Tibial artery (tissue), 4 donors: ENCODE data around the gene PLIN4.

Source experiments
- DNase-seq, 2 donors: peaks; one replicate each; pipeline ENCODE4 v3.0.0-alpha.2; 2019
- H3K27ac ChIP-seq, 2 donors: fragments of 200-600 bp; sonication (generic) in 1 of 2; 1 replicate in 1 of 2; 2 replicates in 1 of 2; pipeline ENCODE4 v1.5.1; 2018 to 2019; ENCODE audit warnings: mild to moderate bottlenecking in 1 of 2
- H3K27me3 ChIP-seq, 2 donors: fragments of 200-600 bp; sonication (generic) in 1 of 2; one replicate each; pipeline versions ENCODE4 v1.5.1 to v1.6.0; 2016 to 2019
- H3K36me3 ChIP-seq, 3 donors: fragments of 200-600 bp; sonication (generic) in 2 of 3; one replicate each; pipeline ENCODE4 v1.5.1; 2016 to 2019; ENCODE audit warnings: mild to moderate bottlenecking in 2 of 3
- H3K4me1 ChIP-seq, 4 donors: fragments of 200-600 bp; sonication (generic) in 2 of 4; 1 replicate in 3 of 4; 2 replicates in 1 of 4; pipeline ENCODE4 v1.5.1; 2016 to 2019
- H3K4me3 ChIP-seq, 2 donors: fragments of 200-600 bp; sonication (generic) in 1 of 2; 1 replicate in 1 of 2; 2 replicates in 1 of 2; pipeline ENCODE4 v1.5.1; 2018 to 2019; ENCODE audit warnings: mild to moderate bottlenecking in 2 of 2
- H3K9me3 ChIP-seq, 3 donors: fragments of 200-600 bp; sonication (generic) in 1 of 3; one replicate each; pipeline ENCODE4 v1.5.1; 2016 to 2019
- intact Hi-C: fragments of 100-400 bp; cut with DNase I; formaldehyde crosslinking; loops from one replicate; pipeline ENCODE4 v1.15.0; 2023; ENCODE audit warnings: low total_unique reads
- TF ChIP-seq, protein P1 (sequence below), 2 experiments: fragments of 200-600 bp in 1 of 2; fragments of 450-650 bp in 1 of 2; IDR thresholded peaks; one replicate each; pipeline ENCODE4 v1.5.1; 2017 to 2019; ENCODE audit warnings: antibody characterized with exemption in 2 of 2, mild to moderate bottlenecking in 1 of 2, moderate library complexity in 1 of 2

PLIN4 gene

DNA sequence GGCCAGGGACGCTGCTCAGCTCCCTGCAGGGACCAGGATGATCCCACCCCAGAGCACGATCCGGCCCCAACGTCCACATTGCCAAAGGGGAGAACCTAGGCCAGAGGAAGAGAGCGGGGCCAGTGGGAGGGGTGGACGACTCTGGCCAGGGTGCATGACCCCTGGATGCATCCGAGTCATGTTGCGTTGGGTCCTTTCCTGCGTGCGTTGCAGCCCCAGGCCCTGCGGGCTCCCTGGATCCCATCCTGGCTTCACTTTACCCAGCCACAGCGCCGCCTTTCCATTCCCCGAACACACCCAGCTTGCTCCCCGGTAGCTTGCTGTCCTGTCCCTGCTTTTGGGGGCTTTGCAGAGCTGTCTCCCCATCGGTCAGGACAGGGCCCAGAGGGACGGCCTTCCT is 10.5 kb downstream of the PLIN4 start:
- TF ChIP-seq, protein P1, sequence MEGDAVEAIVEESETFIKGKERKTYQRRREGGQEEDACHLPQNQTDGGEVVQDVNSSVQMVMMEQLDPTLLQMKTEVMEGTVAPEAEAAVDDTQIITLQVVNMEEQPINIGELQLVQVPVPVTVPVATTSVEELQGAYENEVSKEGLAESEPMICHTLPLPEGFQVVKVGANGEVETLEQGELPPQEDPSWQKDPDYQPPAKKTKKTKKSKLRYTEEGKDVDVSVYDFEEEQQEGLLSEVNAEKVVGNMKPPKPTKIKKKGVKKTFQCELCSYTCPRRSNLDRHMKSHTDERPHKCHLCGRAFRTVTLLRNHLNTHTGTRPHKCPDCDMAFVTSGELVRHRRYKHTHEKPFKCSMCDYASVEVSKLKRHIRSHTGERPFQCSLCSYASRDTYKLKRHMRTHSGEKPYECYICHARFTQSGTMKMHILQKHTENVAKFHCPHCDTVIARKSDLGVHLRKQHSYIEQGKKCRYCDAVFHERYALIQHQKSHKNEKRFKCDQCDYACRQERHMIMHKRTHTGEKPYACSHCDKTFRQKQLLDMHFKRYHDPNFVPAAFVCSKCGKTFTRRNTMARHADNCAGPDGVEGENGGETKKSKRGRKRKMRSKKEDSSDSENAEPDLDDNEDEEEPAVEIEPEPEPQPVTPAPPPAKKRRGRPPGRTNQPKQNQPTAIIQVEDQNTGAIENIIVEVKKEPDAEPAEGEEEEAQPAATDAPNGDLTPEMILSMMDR (IDR thresholded peaks at IDR 0.05): no peak
- Histone ChIP-seq H3K36me3 (peaks cover 0 to 33% (median 20%) of the 10 kb centered on the region in 3 donors), H3K27me3 (no peaks in the 10 kb centered on the region), H3K4me3 (no peak overlapping the region), H3K9me3 (no peaks in the 10 kb centered on the region), H3K27ac (no peak overlapping the region), H3K4me1 (no peaks in the 10 kb centered on the region)
- intact Hi-C loops: no loop called here
- no peak for DNase-seq

DNA sequence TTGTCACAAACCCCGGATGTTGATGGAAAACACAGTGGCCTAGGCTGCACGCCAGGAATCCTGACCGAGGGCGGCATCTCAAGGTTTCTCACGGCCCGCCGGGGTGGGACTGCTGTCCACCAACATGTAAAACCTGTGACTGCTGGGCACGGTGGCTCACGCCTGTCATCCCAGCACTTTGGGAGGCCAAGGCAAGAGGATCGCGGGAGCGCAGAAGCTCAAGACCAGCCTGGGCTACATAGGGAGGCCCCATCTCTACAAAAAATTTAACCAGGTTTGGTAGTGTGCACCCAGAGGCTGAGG is 11.2 kb downstream of the PLIN4 start:
- DNase-seq: no peak
- Histone ChIP-seq H3K4me1 (no peaks in the 10 kb centered on the region), H3K36me3 (peaks cover 0 to 40% (median 27%) of the 10 kb centered on the region in 3 donors), H3K27me3 (no peaks in the 10 kb centered on the region), H3K27ac (no peak overlapping the region), H3K4me3 (no peak overlapping the region), H3K9me3 (no peaks in the 10 kb centered on the region)
- intact Hi-C loops: no loop called here
- TF ChIP-seq, protein P1 (IDR thresholded peaks at IDR 0.05): no peak

DNA sequence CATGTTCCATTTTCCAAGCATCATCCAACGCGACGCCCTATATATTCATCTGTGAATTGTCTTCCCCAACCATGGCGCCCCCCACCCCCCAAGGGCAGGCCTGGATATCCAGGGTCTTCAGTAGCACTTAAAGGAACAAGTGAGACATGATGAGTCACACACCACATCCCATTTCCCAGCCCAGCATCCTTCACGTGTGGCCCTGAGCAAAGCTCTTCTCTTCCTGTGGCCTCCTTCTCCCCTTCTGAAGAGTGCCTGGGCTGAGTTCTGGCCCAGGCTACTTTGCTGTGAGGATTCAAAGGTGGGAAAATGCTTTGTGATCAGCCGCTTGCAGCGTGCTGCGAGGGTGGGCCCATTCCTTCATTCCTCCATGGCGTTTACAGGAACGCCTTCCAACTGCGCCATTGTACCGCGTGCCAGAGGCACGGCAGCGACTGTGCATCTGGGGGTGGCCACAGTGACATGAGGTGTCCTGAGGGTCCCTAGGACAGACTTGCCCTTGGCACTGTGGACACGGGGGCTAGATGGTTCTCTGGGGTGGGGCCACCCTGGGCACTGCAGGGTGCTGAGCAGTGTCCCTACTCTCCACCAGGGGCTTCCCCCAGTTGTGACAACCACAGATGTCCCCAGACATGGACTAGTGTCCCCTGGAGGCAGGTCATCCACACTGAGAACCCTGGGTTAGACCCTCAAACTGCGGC is 11.7 kb downstream of the PLIN4 start:
- Histone ChIP-seq H3K27me3 (no peaks in the 10 kb centered on the region), H3K27ac (no peak overlapping the region), H3K4me1 (no peaks in the 10 kb centered on the region), H3K9me3 (no peaks in the 10 kb centered on the region), H3K36me3 (peaks cover 2 to 45% (median 32%) of the 10 kb centered on the region in 3 donors), H3K4me3 (no peak overlapping the region)
- intact Hi-C loops: no loop called here
- no peak for DNase-seq
- TF ChIP-seq, protein P1 (IDR thresholded peaks at IDR 0.05): no peak

DNA sequence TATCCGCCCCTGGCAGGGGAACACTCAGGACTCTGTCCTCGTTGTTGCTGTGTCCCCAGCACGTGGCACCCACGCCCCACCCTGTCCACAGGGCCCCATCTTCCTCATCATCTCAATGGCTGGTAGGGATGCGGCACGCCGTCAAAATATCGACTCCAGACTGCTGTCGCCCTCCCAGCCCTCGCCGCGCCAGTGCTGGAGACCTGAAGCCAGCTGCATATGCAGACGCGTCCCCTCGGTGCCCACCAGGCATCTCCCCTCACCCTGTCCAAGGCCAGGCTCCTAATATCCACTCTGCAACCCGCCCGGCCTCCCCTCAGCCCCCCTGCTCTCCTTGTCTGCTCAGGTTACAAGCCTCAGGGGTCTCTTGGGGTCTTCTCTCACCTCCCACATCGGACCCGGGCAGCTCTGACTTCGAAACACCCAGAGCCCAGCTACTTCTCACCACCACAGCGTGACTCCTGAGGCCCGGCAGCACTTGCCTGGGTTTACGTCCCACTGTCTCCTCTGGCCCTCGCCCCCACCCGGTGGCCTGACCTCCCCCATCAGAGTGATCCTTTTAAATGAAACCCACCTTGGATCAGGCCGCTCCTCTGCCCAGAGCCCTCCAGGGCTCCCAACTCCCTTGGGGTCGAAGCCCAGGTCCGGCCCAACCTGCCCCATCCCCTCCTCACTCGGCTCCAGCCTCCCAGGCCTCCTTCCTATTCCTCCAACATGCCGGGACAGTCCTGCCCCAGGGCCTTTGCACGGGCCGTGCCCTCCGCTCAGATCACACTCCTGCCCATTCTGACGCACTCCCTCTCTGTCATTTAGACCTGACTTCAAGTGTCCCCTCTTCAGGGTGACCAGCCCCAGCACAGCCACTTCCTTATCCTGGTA is 12.5 kb downstream of the PLIN4 start:
- TF ChIP-seq, protein P1 (IDR thresholded peaks at IDR 0.05): no peak
- no peak overlapping the region for H3K27ac ChIP-seq
- H3K4me3 ChIP-seq: no peak overlapping the region
- H3K4me1 ChIP-seq: no peaks in the 10 kb centered on the region
- H3K9me3 ChIP-seq: no peaks in the 10 kb centered on the region
- DNase-seq: no peak
- peaks cover 10 to 53% (median 40%) of the 10 kb centered on the region in 3 donors for H3K36me3 ChIP-seq
- no peaks in the 10 kb centered on the region for H3K27me3 ChIP-seq
- intact Hi-C loops: no loop called here

DNA sequence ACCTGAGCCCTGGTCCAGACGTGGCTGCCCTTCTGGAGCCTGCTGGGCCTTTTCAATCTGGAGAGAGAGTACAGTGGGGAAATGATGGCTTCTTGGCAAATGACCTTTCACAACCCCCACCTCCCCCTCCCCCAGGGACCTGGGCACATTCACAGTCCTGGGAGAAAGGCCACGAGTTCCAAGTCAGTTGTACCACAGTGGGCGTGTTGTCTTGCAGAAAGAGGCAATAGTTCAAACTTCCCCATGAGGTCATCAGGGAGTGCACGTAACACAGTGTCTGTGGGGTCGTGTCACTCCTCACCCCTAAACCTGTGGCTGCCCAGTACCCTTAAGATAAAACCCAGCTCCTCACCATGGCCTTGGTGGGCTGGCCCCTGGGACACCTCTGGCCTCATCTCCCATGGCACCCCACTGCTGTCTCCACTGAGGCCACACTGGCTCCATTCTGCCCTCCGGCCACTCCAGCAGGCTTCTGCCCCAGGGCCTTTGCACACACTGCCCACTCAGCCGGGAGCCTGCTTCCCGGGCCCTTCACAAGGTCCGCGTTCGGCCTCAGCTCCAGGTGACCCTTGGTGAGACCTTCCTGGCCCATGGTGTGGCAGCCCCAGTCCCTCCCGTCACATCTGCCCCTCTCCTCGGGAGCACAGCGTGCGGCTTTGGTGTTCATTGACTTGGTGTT is 13.3 kb downstream of the PLIN4 start:
- H3K27ac ChIP-seq: no peak overlapping the region
- H3K36me3 ChIP-seq: peaks cover 11 to 61% (median 48%) of the 10 kb centered on the region in 3 donors
- intact Hi-C loops: no loop called here
- TF ChIP-seq, protein P1 (IDR thresholded peaks at IDR 0.05): no peak
- H3K27me3 ChIP-seq: no peaks in the 10 kb centered on the region
- H3K4me1 ChIP-seq: no peaks in the 10 kb centered on the region
- H3K9me3 ChIP-seq: no peaks in the 10 kb centered on the region
- DNase-seq: no peak
- no peak overlapping the region for H3K4me3 ChIP-seq
